ENCODE data around the gene ACSL6. TPM values are rescaled to one million over a fixed set of nuclear protein-coding genes. Genes with fewer than 3 reads are reported as not detected.

Gene ACSL6
- total RNA-seq, 1 donor from 2014 or later = not detected

GRCh38 chr5:131939690-131940345 lies 71.6 kb downstream of the ACSL6 start:
- no peak overlapping the region for H3K4me3 Mint-ChIP-seq
- H3K36me3 Mint-ChIP-seq = no peaks in the 10 kb centered on the region
- H3K27me3 Mint-ChIP-seq (ENCODE audit: insufficient read depth, low read depth) = no peaks in the 10 kb centered on the region

DNA sequence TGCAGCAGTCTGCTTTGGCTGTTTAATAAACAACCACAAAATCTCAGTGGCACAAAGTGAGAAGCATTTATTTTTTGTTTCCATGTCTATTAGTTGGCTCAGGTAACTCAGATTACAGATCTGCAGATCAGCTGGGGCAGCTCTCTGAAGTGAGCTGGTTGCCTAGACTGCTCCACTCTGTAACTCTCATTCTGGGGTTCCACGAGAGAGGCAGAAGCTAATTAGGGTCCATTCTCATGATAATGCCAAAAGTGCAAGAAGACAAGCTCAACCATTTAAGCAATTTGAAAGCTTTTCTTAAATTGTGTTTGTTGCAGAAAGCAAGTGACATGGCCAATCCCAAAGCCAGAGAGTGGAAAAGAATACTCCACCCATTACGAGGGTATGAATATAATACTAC lies 79.2 kb downstream of the ACSL6 start:
- no peak overlapping the region for H3K4me2 ChIP-seq
- no peak for TF ChIP-seq EZH2 (IDR thresholded peaks at IDR 0.05)
- TF ChIP-seq, protein P1, sequence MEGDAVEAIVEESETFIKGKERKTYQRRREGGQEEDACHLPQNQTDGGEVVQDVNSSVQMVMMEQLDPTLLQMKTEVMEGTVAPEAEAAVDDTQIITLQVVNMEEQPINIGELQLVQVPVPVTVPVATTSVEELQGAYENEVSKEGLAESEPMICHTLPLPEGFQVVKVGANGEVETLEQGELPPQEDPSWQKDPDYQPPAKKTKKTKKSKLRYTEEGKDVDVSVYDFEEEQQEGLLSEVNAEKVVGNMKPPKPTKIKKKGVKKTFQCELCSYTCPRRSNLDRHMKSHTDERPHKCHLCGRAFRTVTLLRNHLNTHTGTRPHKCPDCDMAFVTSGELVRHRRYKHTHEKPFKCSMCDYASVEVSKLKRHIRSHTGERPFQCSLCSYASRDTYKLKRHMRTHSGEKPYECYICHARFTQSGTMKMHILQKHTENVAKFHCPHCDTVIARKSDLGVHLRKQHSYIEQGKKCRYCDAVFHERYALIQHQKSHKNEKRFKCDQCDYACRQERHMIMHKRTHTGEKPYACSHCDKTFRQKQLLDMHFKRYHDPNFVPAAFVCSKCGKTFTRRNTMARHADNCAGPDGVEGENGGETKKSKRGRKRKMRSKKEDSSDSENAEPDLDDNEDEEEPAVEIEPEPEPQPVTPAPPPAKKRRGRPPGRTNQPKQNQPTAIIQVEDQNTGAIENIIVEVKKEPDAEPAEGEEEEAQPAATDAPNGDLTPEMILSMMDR (IDR thresholded peaks at IDR 0.05) = no peak
- no peak for TF ChIP-seq EZH2phosphoT487 (IDR thresholded peaks at IDR 0.05)
- no peak for DNase-seq (ENCODE audit: low spot score)

More at GRCh38 chr5:131939690-131940345, 71.6 kb downstream of the ACSL6 start:
- Histone ChIP-seq H3K79me2 (ENCODE audit: low read depth) (no peaks in the 10 kb centered on the region), H3K27me3 (no peaks in the 10 kb centered on the region), H3K9me3 (ENCODE audit: low read depth) (no peaks in the 10 kb centered on the region), H3K9ac (no peak overlapping the region), H3K4me2 (no peak overlapping the region), H3K27ac (no peak overlapping the region), H3K36me3 (no peaks in the 10 kb centered on the region), H3F3A (ENCODE audit: low read depth) (no peaks in the 10 kb centered on the region), H4K20me1 (ENCODE audit: low read depth) (no peaks in the 10 kb centered on the region), H2AFZ (replicated peaks) (no peak overlapping the region), H3K4me3 (no peak overlapping the region), H3K4me1 (no peaks in the 10 kb centered on the region)
- H3K27ac Mint-ChIP-seq = no peak overlapping the region
- no peaks in the 10 kb centered on the region for H3K9me3 Mint-ChIP-seq
- DNase-seq (ENCODE audit: low spot score) = no peak
- no peak for TF ChIP-seq EZH2phosphoT487 (IDR thresholded peaks at IDR 0.05)
- TF ChIP-seq, protein P1 (IDR thresholded peaks at IDR 0.05) = no peak
- no peak for TF ChIP-seq EZH2 (IDR thresholded peaks at IDR 0.05)
- H3K4me1 Mint-ChIP-seq = no peaks in the 10 kb centered on the region

DNA sequence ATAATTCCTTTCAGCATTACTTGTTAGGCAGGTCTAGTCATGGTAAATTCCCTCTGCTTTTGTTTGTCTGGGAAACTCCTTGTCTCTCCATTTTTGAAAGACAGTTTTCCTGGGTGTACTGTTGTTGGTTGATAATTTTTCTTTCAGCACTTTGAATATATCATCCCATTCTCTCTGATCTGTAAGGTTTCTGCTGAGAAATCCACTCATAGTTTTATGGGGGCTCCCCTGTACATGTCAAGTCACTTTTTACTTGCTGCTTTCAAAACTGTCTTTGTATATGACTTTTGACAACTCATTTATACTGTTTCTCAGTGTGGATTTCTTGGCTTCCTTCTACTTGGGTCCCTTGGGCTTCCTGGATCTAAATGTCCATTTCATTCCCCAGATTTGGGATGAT lies 82.5 kb downstream of the ACSL6 start:
- Histone ChIP-seq H3K9me3 (ENCODE audit: low read depth) (no peaks in the 10 kb centered on the region), H4K20me1 (ENCODE audit: low read depth) (no peaks in the 10 kb centered on the region), H3K79me2 (ENCODE audit: low read depth) (no peaks in the 10 kb centered on the region), H3K9ac (no peak overlapping the region), H3K4me2 (no peak overlapping the region), H3K27ac (no peak overlapping the region), H3F3A (ENCODE audit: low read depth) (no peaks in the 10 kb centered on the region), H3K4me1 (peaks cover 5% of the 10 kb centered on the region), H3K27me3 (no peaks in the 10 kb centered on the region), H3K36me3 (no peaks in the 10 kb centered on the region), H3K4me3 (no peak overlapping the region), H2AFZ (replicated peaks) (no peak overlapping the region)
- H3K4me1 Mint-ChIP-seq = no peaks in the 10 kb centered on the region
- DNase-seq (ENCODE audit: low spot score) = no peak
- H3K27ac Mint-ChIP-seq = no peak overlapping the region
- peaks cover 20% of the 10 kb centered on the region for H3K9me3 Mint-ChIP-seq
- no peaks in the 10 kb centered on the region for H3K36me3 Mint-ChIP-seq
- TF ChIP-seq EZH2 (IDR thresholded peaks at IDR 0.05) (no peak), EZH2phosphoT487 (IDR thresholded peaks at IDR 0.05) (no peak)
- TF ChIP-seq, protein P1 (IDR thresholded peaks at IDR 0.05) = no peak
- H3K27me3 Mint-ChIP-seq (ENCODE audit: insufficient read depth, low read depth) = no peaks in the 10 kb centered on the region
- H3K4me3 Mint-ChIP-seq = no peak overlapping the region

More for the DNA sequence above, 79.2 kb downstream of the ACSL6 start:
- Mint-ChIP-seq H3K27me3 (ENCODE audit: insufficient read depth, low read depth) (no peaks in the 10 kb centered on the region), H3K27ac (no peak overlapping the region), H3K36me3 (no peaks in the 10 kb centered on the region), H3K4me1 (no peaks in the 10 kb centered on the region), H3K4me3 (no peak overlapping the region), H3K9me3 (peaks cover 14% of the 10 kb centered on the region)
- peaks cover 5% of the 10 kb centered on the region for H3K4me1 ChIP-seq
- no peaks in the 10 kb centered on the region for H3F3A ChIP-seq (ENCODE audit: low read depth)
- H3K36me3 ChIP-seq = no peaks in the 10 kb centered on the region
- no peaks in the 10 kb centered on the region for H3K27me3 ChIP-seq
- H3K27ac ChIP-seq = no peak overlapping the region
- no peak overlapping the region for H3K9ac ChIP-seq
- no peaks in the 10 kb centered on the region for H3K79me2 ChIP-seq (ENCODE audit: low read depth)
- no peak overlapping the region for H3K4me3 ChIP-seq
- H4K20me1 ChIP-seq (ENCODE audit: low read depth) = no peaks in the 10 kb centered on the region
- no peak overlapping the region for H2AFZ ChIP-seq (replicated peaks)
- H3K9me3 ChIP-seq (ENCODE audit: low read depth) = no peaks in the 10 kb centered on the region

Measured in neural progenitor cell (in vitro differentiated cells).